Parathyroid adenoma (tissue), 2 donors: Measurements from ENCODE around the gene AP4E1.
"Not testable (repeated sequence)": the region's sequence is repeated elsewhere in the genome, so short reads cannot be mapped to it uniquely, and the experiment has no call there.

Source experiments
- H2AFZ ChIP-seq: fragments of 300-600 bp; sonication (generic); one replicate; pipeline ENCODE4 v1.7.0; 2017; ENCODE audit warnings: antibody characterized with exemption, mild to moderate bottlenecking
- H3K27ac ChIP-seq: fragments of 300-600 bp; sonication (generic); one replicate; pipeline ENCODE4 v1.7.0; 2017
- H3K27me3 ChIP-seq: fragments of 300-600 bp; sonication (generic); one replicate; pipeline ENCODE4 v1.7.0; 2017; ENCODE audit warnings: low read length; ENCODE audit not compliant: control insufficient read depth, insufficient read depth
- H3K36me3 ChIP-seq: fragments of 300-600 bp; sonication (generic); one replicate; pipeline ENCODE4 v1.7.0; 2017; ENCODE audit warnings: low read length; ENCODE audit not compliant: control insufficient read depth, insufficient read depth
- H3K4me1 ChIP-seq: fragments of 300-600 bp; sonication (generic); one replicate; pipeline ENCODE4 v1.7.0; 2017; ENCODE audit warnings: control low read depth
- H3K4me2 ChIP-seq: fragments of 300-600 bp; sonication (generic); one replicate; pipeline ENCODE4 v1.7.0; 2017; ENCODE audit warnings: low read length
- H3K4me3 ChIP-seq: fragments of 300-600 bp; sonication (generic); one replicate; pipeline ENCODE4 v1.7.0; 2017; ENCODE audit warnings: low read depth, low read length
- H3K79me2 ChIP-seq: fragments of 300-600 bp; sonication (generic); one replicate; pipeline ENCODE4 v1.7.0; 2017; ENCODE audit warnings: control low read depth
- H3K9ac ChIP-seq: fragments of 300-600 bp; sonication (generic); one replicate; pipeline ENCODE4 v1.7.0; 2017; ENCODE audit warnings: mild to moderate bottlenecking
- H3K9me3 ChIP-seq: fragments of 300-600 bp; sonication (generic); one replicate; pipeline ENCODE4 v1.7.0; 2017; ENCODE audit warnings: low read length; ENCODE audit not compliant: control insufficient read depth
- TF ChIP-seq, protein P1 (sequence below): fragments of 300-600 bp; sonication (generic); IDR thresholded peaks from one replicate; pipeline ENCODE4 v1.7.0; 2017; ENCODE audit warnings: antibody characterized with exemption, mild to moderate bottlenecking
- donor health status: primary hyperparathyroidism.

Gene AP4E1

DNA sequence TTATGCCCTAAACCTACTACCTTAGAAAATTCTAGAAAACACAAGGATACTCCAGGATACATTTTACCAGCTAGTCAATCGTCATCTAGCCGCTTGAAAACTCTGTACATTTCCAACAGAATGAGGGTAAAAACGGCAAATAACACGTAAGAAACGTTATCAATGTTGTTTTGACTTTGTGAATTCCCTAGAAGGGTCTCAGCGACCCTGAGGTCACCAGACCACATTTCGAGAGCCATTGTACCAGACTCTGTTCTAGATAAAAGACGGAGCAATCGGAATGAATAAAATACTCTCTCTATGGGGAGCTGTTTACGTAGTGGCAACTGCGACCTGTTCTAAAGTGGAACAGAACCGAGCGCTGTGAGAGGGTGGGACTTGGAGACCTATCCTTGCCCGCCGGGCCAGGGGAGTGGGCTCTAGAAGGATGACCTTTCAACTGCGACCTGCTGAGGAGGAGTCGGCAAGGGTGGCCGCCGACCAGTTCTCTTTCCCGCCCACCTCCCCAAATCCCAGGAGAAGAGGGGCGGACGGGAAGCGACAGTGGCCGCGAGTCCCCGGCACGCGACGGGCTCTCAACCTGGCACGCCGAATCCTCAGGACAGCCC is 778 bp upstream of the AP4E1 start:
- no peaks in the 10 kb centered on the region for H3K36me3 ChIP-seq
- H3K4me1 ChIP-seq, result no peaks in the 10 kb centered on the region
- no peaks in the 10 kb centered on the region for H3K9me3 ChIP-seq
- H2AFZ ChIP-seq, result peak overlapping the region; percentile 94
- peak overlapping the region; percentile 37 for H3K9ac ChIP-seq
- H3K4me3 ChIP-seq, result peak overlapping the region; percentile 71
- H3K4me2 ChIP-seq, result peak overlapping the region; percentile 91
- peak overlapping the region; percentile 81 for H3K27ac ChIP-seq
- H3K79me2 ChIP-seq, result peaks cover 3% of the 10 kb centered on the region
- no peaks in the 10 kb centered on the region for H3K27me3 ChIP-seq
- TF ChIP-seq, protein P1, sequence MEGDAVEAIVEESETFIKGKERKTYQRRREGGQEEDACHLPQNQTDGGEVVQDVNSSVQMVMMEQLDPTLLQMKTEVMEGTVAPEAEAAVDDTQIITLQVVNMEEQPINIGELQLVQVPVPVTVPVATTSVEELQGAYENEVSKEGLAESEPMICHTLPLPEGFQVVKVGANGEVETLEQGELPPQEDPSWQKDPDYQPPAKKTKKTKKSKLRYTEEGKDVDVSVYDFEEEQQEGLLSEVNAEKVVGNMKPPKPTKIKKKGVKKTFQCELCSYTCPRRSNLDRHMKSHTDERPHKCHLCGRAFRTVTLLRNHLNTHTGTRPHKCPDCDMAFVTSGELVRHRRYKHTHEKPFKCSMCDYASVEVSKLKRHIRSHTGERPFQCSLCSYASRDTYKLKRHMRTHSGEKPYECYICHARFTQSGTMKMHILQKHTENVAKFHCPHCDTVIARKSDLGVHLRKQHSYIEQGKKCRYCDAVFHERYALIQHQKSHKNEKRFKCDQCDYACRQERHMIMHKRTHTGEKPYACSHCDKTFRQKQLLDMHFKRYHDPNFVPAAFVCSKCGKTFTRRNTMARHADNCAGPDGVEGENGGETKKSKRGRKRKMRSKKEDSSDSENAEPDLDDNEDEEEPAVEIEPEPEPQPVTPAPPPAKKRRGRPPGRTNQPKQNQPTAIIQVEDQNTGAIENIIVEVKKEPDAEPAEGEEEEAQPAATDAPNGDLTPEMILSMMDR, result no peak

DNA sequence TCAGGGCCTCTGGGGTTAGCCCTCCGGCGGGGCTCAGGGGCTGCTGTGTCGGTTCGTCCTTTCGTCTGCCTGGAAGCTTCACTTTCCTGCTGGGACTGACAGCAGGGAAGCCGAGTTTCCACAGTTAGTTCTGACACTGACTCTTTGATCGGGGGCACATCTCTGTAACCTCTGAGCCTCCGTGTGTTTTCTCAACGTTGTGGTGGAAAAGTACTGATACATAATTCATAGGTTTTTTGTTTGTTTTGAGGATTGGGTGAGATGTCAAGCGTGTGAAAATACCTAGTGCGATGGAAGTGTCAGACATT is 481 bp downstream of the AP4E1 start:
- Histone ChIP-seq H3K36me3 (no peaks in the 10 kb centered on the region), H3K9me3 (no peaks in the 10 kb centered on the region), H2AFZ (peak overlapping the region; percentile 94), H3K27me3 (no peaks in the 10 kb centered on the region), H3K9ac (peak overlapping the region; percentile 6), H3K27ac (peak overlapping the region; percentile 81), H3K4me3 (peak overlapping the region; percentile 71), H3K4me1 (no peaks in the 10 kb centered on the region), H3K79me2 (peaks cover 6% of the 10 kb centered on the region), H3K4me2 (peak overlapping the region; percentile 76)
- TF ChIP-seq, protein P1, result no peak

- H3K9ac ChIP-seq, H3K9me3 ChIP-seq, H3K4me2 ChIP-seq, H2AFZ ChIP-seq, H3K79me2 ChIP-seq, H3K4me1 ChIP-seq, H3K4me3 ChIP-seq, H3K27ac ChIP-seq, H3K36me3 ChIP-seq, H3K27me3 ChIP-seq: not testable (repeated sequence)
These were observed 1.9 kb downstream of the AP4E1 start for GRCh38 chr15:50910426-50910795.

DNA sequence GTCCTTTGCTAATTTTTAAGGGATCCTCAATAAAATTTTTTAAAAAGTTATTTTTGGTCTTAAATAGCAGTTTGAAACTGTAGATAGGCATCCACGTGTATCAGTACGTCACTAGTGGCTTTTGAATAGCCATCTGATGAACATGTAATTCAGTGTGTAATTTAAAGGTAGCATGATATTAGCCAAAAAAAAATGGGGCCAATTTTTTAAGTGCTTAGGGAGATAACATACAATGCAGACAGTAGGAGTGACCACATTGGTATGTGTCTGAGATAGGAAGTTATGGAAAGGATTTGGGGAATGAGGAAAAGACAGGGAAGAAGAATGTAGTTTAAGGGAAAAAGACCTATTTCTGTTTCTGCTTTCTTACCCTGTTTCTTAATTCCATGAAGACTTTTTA is 2.5 kb downstream of the AP4E1 start:
- no peaks in the 10 kb centered on the region for H3K4me1 ChIP-seq
- H3K9ac ChIP-seq, result no peak overlapping the region
- no peaks in the 10 kb centered on the region for H3K36me3 ChIP-seq
- H3K4me3 ChIP-seq, result no peak overlapping the region
- no peaks in the 10 kb centered on the region for H3K9me3 ChIP-seq
- H3K79me2 ChIP-seq, result peaks cover 6% of the 10 kb centered on the region
- H3K27ac ChIP-seq, result no peak overlapping the region
- H3K27me3 ChIP-seq, result no peaks in the 10 kb centered on the region
- TF ChIP-seq, protein P1, result no peak
- H3K4me2 ChIP-seq, result no peak overlapping the region
- no peak overlapping the region for H2AFZ ChIP-seq

GRCh38 chr15:50911621-50912020 is 3.1 kb downstream of the AP4E1 start:
- no peak overlapping the region for H3K4me2 ChIP-seq
- H3K79me2 ChIP-seq, result peaks cover 6% of the 10 kb centered on the region

More at GRCh38 chr15:50911621-50912020, 3.1 kb downstream of the AP4E1 start:
- TF ChIP-seq, protein P1, result no peak
- no peak overlapping the region for H3K9ac ChIP-seq
- no peaks in the 10 kb centered on the region for H3K4me1 ChIP-seq
- H3K27me3 ChIP-seq, result no peaks in the 10 kb centered on the region
- no peak overlapping the region for H3K27ac ChIP-seq
- H3K9me3 ChIP-seq, result no peaks in the 10 kb centered on the region
- no peak overlapping the region for H2AFZ ChIP-seq
- no peak overlapping the region for H3K4me3 ChIP-seq
- H3K36me3 ChIP-seq, result no peaks in the 10 kb centered on the region
